ENCODE measurements around the gene PATJ.

DNA sequence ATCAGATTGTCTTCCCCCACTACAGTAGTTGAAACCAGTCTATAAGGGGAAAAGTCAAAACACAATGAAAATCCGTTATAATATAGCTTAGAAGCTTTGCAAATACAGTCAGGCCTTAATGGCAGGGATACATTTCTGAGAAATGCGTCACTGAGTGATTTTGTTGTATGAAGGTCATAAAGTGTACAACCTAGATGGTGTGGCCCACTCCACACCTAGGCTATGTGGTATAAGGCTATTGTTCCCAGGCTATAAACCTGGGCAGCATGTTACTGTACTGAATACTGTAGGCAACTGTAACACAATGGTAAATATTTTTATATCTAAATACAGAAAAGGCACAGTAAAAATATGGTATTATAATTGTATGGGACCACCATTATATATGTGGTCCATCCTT, 264.4 kb downstream of the PATJ start:
- TF ChIP-seq, protein P1, sequence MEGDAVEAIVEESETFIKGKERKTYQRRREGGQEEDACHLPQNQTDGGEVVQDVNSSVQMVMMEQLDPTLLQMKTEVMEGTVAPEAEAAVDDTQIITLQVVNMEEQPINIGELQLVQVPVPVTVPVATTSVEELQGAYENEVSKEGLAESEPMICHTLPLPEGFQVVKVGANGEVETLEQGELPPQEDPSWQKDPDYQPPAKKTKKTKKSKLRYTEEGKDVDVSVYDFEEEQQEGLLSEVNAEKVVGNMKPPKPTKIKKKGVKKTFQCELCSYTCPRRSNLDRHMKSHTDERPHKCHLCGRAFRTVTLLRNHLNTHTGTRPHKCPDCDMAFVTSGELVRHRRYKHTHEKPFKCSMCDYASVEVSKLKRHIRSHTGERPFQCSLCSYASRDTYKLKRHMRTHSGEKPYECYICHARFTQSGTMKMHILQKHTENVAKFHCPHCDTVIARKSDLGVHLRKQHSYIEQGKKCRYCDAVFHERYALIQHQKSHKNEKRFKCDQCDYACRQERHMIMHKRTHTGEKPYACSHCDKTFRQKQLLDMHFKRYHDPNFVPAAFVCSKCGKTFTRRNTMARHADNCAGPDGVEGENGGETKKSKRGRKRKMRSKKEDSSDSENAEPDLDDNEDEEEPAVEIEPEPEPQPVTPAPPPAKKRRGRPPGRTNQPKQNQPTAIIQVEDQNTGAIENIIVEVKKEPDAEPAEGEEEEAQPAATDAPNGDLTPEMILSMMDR (IDR thresholded peaks at IDR 0.05), result no peak
- no peak for TF ChIP-seq POLR2A (IDR thresholded peaks at IDR 0.05)
